CD4-positive, alpha-beta T cell (primary cell): ENCODE measurements around the gene SLC22A31. TPM values are rescaled to one million over a fixed set of nuclear protein-coding genes. Genes with fewer than 3 reads are reported as not detected.

ENCODE experiments used
- ATAC-seq: fragments of 200-7000 bp; cut with Tn5 transposase; one replicate; pipeline ENCODE4 v1.10.0; 2022; ENCODE audit warnings: mild to moderate bottlenecking; ENCODE audit not compliant: poor library complexity
- CTCF ChIA-PET: fragments of 350-600 bp; sonication (Branson Sonifier 250); formaldehyde crosslinking; loops from one replicate; lab custom pipeline; 2021; ENCODE audit warnings: antibody characterized with exemption, inconsistent platforms; lab: Charles Lee
- POLR2A ChIA-PET: fragments of 350-600 bp; sonication (Branson Sonifier 250); formaldehyde crosslinking; loops from one replicate; lab custom pipeline; 2021; ENCODE audit warnings: antibody characterized with exemption, inconsistent platforms; lab: Charles Lee
- DNase-seq, 14 experiments: peaks; one replicate each; pipeline ENCODE4 v3.0.0-alpha.2; 2013 to 2020; ENCODE audit warnings: mixed read lengths in 2 of 14
- H3K27ac ChIP-seq, 2 donors: one replicate each; pipeline versions ENCODE4 v1.5.1 to v1.7.0; 2013; ENCODE audit warnings: low read length in 2 of 2, low read depth in 1 of 2, mild to moderate bottlenecking in 1 of 2
- H3K27me3 ChIP-seq, 2 experiments: 1 replicate in 1 of 2; 2 replicates in 1 of 2; pipeline versions ENCODE4 v1.6.1 to v1.7.0; 2013; ENCODE audit warnings: low read length in 2 of 2, control low read depth in 1 of 2, mild to moderate bottlenecking in 1 of 2, moderate library complexity in 1 of 2; ENCODE audit not compliant: insufficient read depth in 2 of 2, control insufficient read depth in 1 of 2
- H3K36me3 ChIP-seq: one replicate; pipeline ENCODE4 v1.6.1; 2013; ENCODE audit warnings: low read length, control low read depth; ENCODE audit not compliant: insufficient read depth
- H3K4me1 ChIP-seq: one replicate; pipeline ENCODE4 v1.6.1; 2013; ENCODE audit warnings: low read length, control low read depth; ENCODE audit not compliant: insufficient read depth
- H3K4me3 ChIP-seq: one replicate; pipeline ENCODE4 v1.5.1; 2013; ENCODE audit warnings: mild to moderate bottlenecking, low read length, moderate library complexity
- H3K9me3 ChIP-seq, 2 experiments: 1 replicate in 1 of 2; 2 replicates in 1 of 2; pipeline versions ENCODE4 v1.6.1 to v1.7.0; 2013; ENCODE audit warnings: low read length in 2 of 2, mild to moderate bottlenecking in 2 of 2, control low read depth in 1 of 2, moderate library complexity in 1 of 2; ENCODE audit not compliant: control insufficient read depth in 1 of 2, insufficient read depth in 1 of 2
- H3K27ac Mint-ChIP-seq: one replicate; pipeline ENCODE4 v1.8.0; 2020; ENCODE audit warnings: mixed read lengths
- H3K27me3 Mint-ChIP-seq: one replicate; pipeline ENCODE4 v1.8.0; 2021; ENCODE audit warnings: mixed read lengths
- H3K36me3 Mint-ChIP-seq: one replicate; pipeline ENCODE4 v1.8.0; 2021; ENCODE audit warnings: low read depth, mixed read lengths
- H3K4me1 Mint-ChIP-seq: one replicate; pipeline ENCODE4 v1.8.0; 2021; ENCODE audit warnings: low read depth, mixed read lengths
- H3K4me3 Mint-ChIP-seq: one replicate; pipeline ENCODE4 v1.8.0; 2020; ENCODE audit warnings: mild to moderate bottlenecking, mixed read lengths
- H3K9me3 Mint-ChIP-seq: one replicate; pipeline ENCODE4 v1.8.0; 2020; ENCODE audit warnings: mixed read lengths
- CTCF ChIP-seq: fragments of 200-600 bp; IDR thresholded peaks from one replicate; pipeline ENCODE4 v1.8.0; 2022; ENCODE audit warnings: antibody characterized with exemption, mild to moderate bottlenecking
- intact Hi-C, 2 experiments: fragments of 100-400 bp; cut with DNase I in 1 of 2; cut with micrococcal nuclease in 1 of 2; formaldehyde crosslinking; loops; one replicate each; pipeline versions ENCODE4 v1.15.1 to v1.9.0; 2023 to 2025; cut with DNase I, micrococcal nuclease
- total RNA-seq, 174 experiments: library from RNA in 2 of 174; stranded (reverse) in 2 of 174; gene quantifications; one replicate each; pipeline ENCODE4 v1.2.3 and lab custom pipeline; 2021 to 2026

Gene SLC22A31
- total RNA-seq, 2 experiments from 2014 or later, result 2.1 to 2.9 TPM

- no peak for ATAC-seq
- no peak overlapping the region for H3K4me3 Mint-ChIP-seq
- intact Hi-C loops, result no loop called here
- peaks cover 10% of the 10 kb centered on the region for H3K4me1 ChIP-seq
- H3K27ac Mint-ChIP-seq, result no peak overlapping the region
- H3K9me3 Mint-ChIP-seq, result no peaks in the 10 kb centered on the region
- no peak for DNase-seq
- no peaks in the 10 kb centered on the region for H3K27me3 Mint-ChIP-seq
- peaks cover 4% of the 10 kb centered on the region for H3K4me1 Mint-ChIP-seq
- TF ChIP-seq CTCF, result no peak
- ChIA-PET POLR2A (no interaction called here), CTCF (no interaction called here)
- no peaks in the 10 kb centered on the region for H3K36me3 Mint-ChIP-seq
- no peaks in the 10 kb centered on the region for H3K36me3 ChIP-seq
- H3K9me3 ChIP-seq, result peaks cover 0 to 6% of the 10 kb centered on the region in 2 experiments
- H3K27ac ChIP-seq, result no peak overlapping the region
- H3K4me3 ChIP-seq, result no peak overlapping the region
- H3K27me3 ChIP-seq, result no peaks in the 10 kb centered on the region
Observed at GRCh38 chr16:89160977-89161701, 39.2 kb downstream of the SLC22A31 start.

GRCh38 chr16:89159850-89160354 lies 40.4 kb downstream of the SLC22A31 start:
- intact Hi-C loops, result loop anchor here in 1 of 2 experiments (5.0 kb wide), 1 partner anchor 83 kb away; no protein-coding TSS in a partner anchor
- no peaks in the 10 kb centered on the region for H3K36me3 ChIP-seq
- no peak overlapping the region for H3K27ac ChIP-seq
- DNase-seq (no peak), ATAC-seq (no peak)
- TF ChIP-seq CTCF, result no peak
- H3K4me1 ChIP-seq, result peaks cover 10% of the 10 kb centered on the region
- H3K36me3 Mint-ChIP-seq, result no peaks in the 10 kb centered on the region
- H3K9me3 Mint-ChIP-seq, result no peaks in the 10 kb centered on the region
- H3K27ac Mint-ChIP-seq, result no peak overlapping the region
- H3K27me3 Mint-ChIP-seq, result no peaks in the 10 kb centered on the region
- H3K4me3 ChIP-seq, result no peak overlapping the region
- ChIA-PET POLR2A (interaction anchor here (0.6 kb wide), 1 partner anchor 15 kb away, joined by 4 read pairs; no protein-coding TSS in a partner anchor), CTCF (no interaction called here)
- no peaks in the 10 kb centered on the region for H3K27me3 ChIP-seq
- H3K4me1 Mint-ChIP-seq, result peaks cover 4% of the 10 kb centered on the region
- H3K4me3 Mint-ChIP-seq, result no peak overlapping the region
- H3K9me3 ChIP-seq, result peaks cover 0 to 6% of the 10 kb centered on the region in 2 experiments

- intact Hi-C loops, result loop anchor here in 1 of 2 experiments (5.0 kb wide), 1 partner anchor 82 kb away; no protein-coding TSS in a partner anchor
- no peaks in the 10 kb centered on the region for H3K27me3 Mint-ChIP-seq
- CTCF ChIA-PET, result no interaction called here
Observed at GRCh38 chr16:89159066-89159849, 41.1 kb downstream of the SLC22A31 start.

More at GRCh38 chr16:89159066-89159849, 41.1 kb downstream of the SLC22A31 start:
- H3K4me1 Mint-ChIP-seq, result peaks cover 4% of the 10 kb centered on the region
- Histone ChIP-seq H3K36me3 (no peaks in the 10 kb centered on the region), H3K9me3 (peaks cover 0 to 6% of the 10 kb centered on the region in 2 experiments), H3K27me3 (no peaks in the 10 kb centered on the region), H3K27ac (no peak overlapping the region), H3K4me3 (no peak overlapping the region), H3K4me1 (peaks cover 10% of the 10 kb centered on the region)
- DNase-seq, result no peak
- no peaks in the 10 kb centered on the region for H3K36me3 Mint-ChIP-seq
- ATAC-seq, result no peak
- TF ChIP-seq CTCF, result no peak
- no peak overlapping the region for H3K4me3 Mint-ChIP-seq
- no peaks in the 10 kb centered on the region for H3K9me3 Mint-ChIP-seq
- POLR2A ChIA-PET, result interaction anchor here (0.6 kb wide), 1 partner anchor 16 kb away, joined by 4 read pairs; no protein-coding TSS in a partner anchor
- no peak overlapping the region for H3K27ac Mint-ChIP-seq
